HepG2 (cell line): ENCODE results near the gene OSBPL1A. TPM values are rescaled to one million over a fixed set of nuclear protein-coding genes. Genes with fewer than 3 reads are reported as not detected.

Source experiments
- ATAC-seq: fragments of 200-7000 bp; cut with Tn5 transposase; 3 replicates; pipeline ENCODE4 v1.9.1; 2020; ENCODE audit warnings: mild to moderate bottlenecking, moderate library complexity
- BruUV-seq: library from RNA; stranded (reverse); fragments of 400-500 nt; replicated peaks from 2 replicates; lab custom pipeline; 2021; lab: Mats Ljungman, UMichigan
- CTCF ChIA-PET: fragments of 300-600 bp; formaldehyde crosslinking; extraction: SDS; loops from one replicate; lab custom pipeline; 2021; ENCODE audit warnings: low total read pairs, inconsistent platforms, low intra/inter-chr PET ratio; lab: Yijun Ruan, JAX
- POLR2A ChIA-PET: fragments of 350-600 bp; sonication (Branson Sonifier 250); formaldehyde crosslinking; loops from one replicate; lab custom pipeline; 2020; ENCODE audit warnings: antibody characterized with exemption, inconsistent platforms; lab: Yijun Ruan, JAX
- DNase-seq: peaks from one replicate; pipeline ENCODE4 v3.0.0-alpha.2; 2015; ENCODE audit warnings: low spot score
- FAIRE-seq: peaks from 3 replicates; lab custom pipeline; 2011; peaks lifted over from hg19 to GRCh38; lab: Jason Lieb, UNC
- H2AFZ ChIP-seq: one replicate; pipeline ENCODE4 v1.6.1; 2011; ENCODE audit warnings: low read length, inconsistent platforms
- H3K27ac ChIP-seq: fragments of 300-600 bp; 3 replicates; pipeline ENCODE4 v1.8.0; 2011; ENCODE audit warnings: mixed run types, mild to moderate bottlenecking, mixed read lengths, low read length, inconsistent platforms; ENCODE audit not compliant: insufficient read depth; ENCODE audit errors: extremely low read length
- H3K27me3 ChIP-seq, 2 experiments: fragments of 200-600 bp in 1 of 2; 2 replicates in 1 of 2; 3 replicates in 1 of 2; pipeline versions ENCODE4 v1.6.0 to v1.8.0; 2011; ENCODE audit warnings: low read length in 2 of 2, mild to moderate bottlenecking in 2 of 2, moderate library complexity in 2 of 2, inconsistent platforms in 1 of 2; ENCODE audit not compliant: insufficient read depth in 2 of 2, control insufficient read depth in 1 of 2
- H3K36me3 ChIP-seq, 2 experiments: fragments of 200-600 bp in 1 of 2; replicated peaks in 1 of 2; 2 replicates in 1 of 2; 3 replicates in 1 of 2; pipeline versions ENCODE4 v1.5.1 to v1.8.0; 2011; ENCODE audit warnings: low read length in 2 of 2, inconsistent platforms in 1 of 2; ENCODE audit not compliant: insufficient read depth in 2 of 2, control insufficient read depth in 1 of 2
- H3K4me1 ChIP-seq: 2 replicates; pipeline ENCODE4 v1.5.1; 2012; ENCODE audit warnings: low read length, inconsistent platforms; ENCODE audit not compliant: insufficient read depth
- H3K4me2 ChIP-seq: 2 replicates; pipeline ENCODE4 v1.6.0; 2011; ENCODE audit warnings: low read depth, low read length, inconsistent platforms
- H3K4me3 ChIP-seq, 3 experiments: fragments of 200-600 bp in 1 of 3; sonication (generic), shearing (Covaris generic) in 1 of 3; replicated peaks in 1 of 3; 2 replicates each; pipeline ENCODE4 v1.5.1; 2011 to 2016; ENCODE audit warnings: low read length in 3 of 3, inconsistent platforms in 2 of 3, low read depth in 2 of 3, mild to moderate bottlenecking in 2 of 3, control low read depth in 1 of 3, mixed read lengths in 1 of 3; ENCODE audit not compliant: insufficient read depth in 1 of 3
- H3K79me2 ChIP-seq: one replicate; pipeline ENCODE4 v1.6.1; 2011; ENCODE audit warnings: low read length, inconsistent platforms; ENCODE audit not compliant: insufficient read depth
- H3K9ac ChIP-seq: 2 replicates; pipeline ENCODE4 v1.6.0; 2011; ENCODE audit warnings: mild to moderate bottlenecking, low read depth, low read length, inconsistent platforms; ENCODE audit not compliant: insufficient read depth
- H3K9me3 ChIP-seq: 2 replicates; pipeline ENCODE4 v1.5.1; 2012; ENCODE audit warnings: mild to moderate bottlenecking, low read length
- H4K20me1 ChIP-seq: 2 replicates; pipeline ENCODE4 v1.6.0; 2011; ENCODE audit warnings: inconsistent platforms, mild to moderate bottlenecking, low read length, moderate library complexity; ENCODE audit not compliant: insufficient read depth
- AHR ChIP-seq: IDR thresholded peaks from 2 replicates; pipeline ENCODE4 v1.6.1; 2018; ENCODE audit warnings: missing genetic modification reagents, missing compliant biosample characterization
- CBX5 ChIP-seq: sonication (generic); formaldehyde crosslinking; IDR thresholded peaks from 2 replicates; pipeline ENCODE4 v1.4.0; 2020; ENCODE audit warnings: missing genetic modification reagents, borderline replicate concordance
- DNMT1 ChIP-seq: sonication (generic); formaldehyde crosslinking; IDR thresholded peaks from 2 replicates; pipeline ENCODE4 v1.5.1; 2020; ENCODE audit warnings: mild to moderate bottlenecking, missing genetic modification reagents
- FOXA3 ChIP-seq: IDR thresholded peaks from 2 replicates; pipeline ENCODE4 v1.6.1; 2016; ENCODE audit warnings: missing genetic modification reagents, missing compliant biosample characterization
- KLF11 ChIP-seq: IDR thresholded peaks from 2 replicates; pipeline ENCODE4 v1.6.1; 2016; ENCODE audit warnings: missing compliant biosample characterization
- MXD4 ChIP-seq: IDR thresholded peaks from 2 replicates; pipeline ENCODE4 v1.6.1; 2016; ENCODE audit warnings: mild to moderate bottlenecking, missing biosample characterization, missing genetic modification reagents
- NFE2L1 ChIP-seq: sonication (generic); formaldehyde crosslinking; IDR thresholded peaks from 2 replicates; pipeline ENCODE4 v1.4.0; 2020; ENCODE audit warnings: missing genetic modification reagents, mild to moderate bottlenecking, borderline replicate concordance
- RNF2 ChIP-seq: fragments of 450-650 bp; conservative IDR thresholded peaks from 2 replicates; pipeline ENCODE4 v1.6.1; 2016; ENCODE audit warnings: low read depth
- ZIK1 ChIP-seq: sonication (generic); formaldehyde crosslinking; IDR thresholded peaks from 2 replicates; pipeline ENCODE4 v1.5.0; 2020; ENCODE audit warnings: mild to moderate bottlenecking, low read depth, missing genetic modification reagents, borderline replicate concordance
- ZNF138 ChIP-seq: sonication (generic); formaldehyde crosslinking; IDR thresholded peaks from 2 replicates; pipeline ENCODE4 v1.5.0; 2020; ENCODE audit warnings: mild to moderate bottlenecking, low read depth, missing genetic modification reagents
- ZNF660 ChIP-seq: sonication (generic); formaldehyde crosslinking; IDR thresholded peaks from 2 replicates; pipeline ENCODE4 v1.5.1; 2020; ENCODE audit warnings: mild to moderate bottlenecking, low read depth, missing genetic modification reagents, borderline replicate concordance
- ZNF761 ChIP-seq: sonication (generic); formaldehyde crosslinking; conservative IDR thresholded peaks from 2 replicates; pipeline ENCODE4 v1.4.0; 2020; ENCODE audit warnings: mild to moderate bottlenecking, missing genetic modification reagents
- WGBS: methylation state at CpG from one replicate; pipeline ENCODE4 v1.1.6; 2017; ENCODE audit warnings: low lambda C conversion rate; 5-methylcytosine and 5-hydroxymethylcytosine counted together
- in situ Hi-C: cut with HindIII; loops from 2 replicates; pipeline ENCODE4 v1.10.0; 2017; ENCODE audit warnings: low pct_unique_long_range_greater_than_20kb; ENCODE audit not compliant: extremely low pct_ligation_motif_present
- intact Hi-C: fragments of 100-400 bp; cut with micrococcal nuclease; formaldehyde crosslinking; loops from one replicate; pipeline ENCODE4 v1.10.0; 2022; ENCODE audit not compliant: unreplicated experiment
- polyA plus RNA-seq, 8 experiments: library from polyadenylated mRNA; depleted of rRNA in 3 of 8; stranded (reverse) in 7 of 8; unstranded in 1 of 8; fragments of >200 nt; fragmentation: Illumina TruSeq in 4 of 8; extraction: Trizol in 4 of 8; gene quantifications; 2 replicates each; pipeline versions ENCODE4 v1.2.1 to v1.2.3, GENCODE V29; 2011 to 2016; ENCODE audit warnings: low read depth in 4 of 8, missing spikeins in 1 of 8, mixed read lengths in 1 of 8; ENCODE audit not compliant: insufficient read depth in 1 of 8
- total RNA-seq, 5 experiments: library from RNA; depleted of rRNA; stranded (reverse); fragments of >200 nt; fragmentation: Illumina TruSeq; extraction: Trizol; gene quantifications; 2 replicates each; pipeline ENCODE4 v1.2.3, GENCODE V29; 2016; ENCODE audit warnings: low read depth in 1 of 5
- TF ChIP-seq, protein P1 (sequence below): sonication (generic); formaldehyde crosslinking; IDR thresholded peaks from 2 replicates; pipeline ENCODE4 v1.9.0; 2021; ENCODE audit warnings: missing genetic modification reagents, mild to moderate bottlenecking, borderline replicate concordance
- TF ChIP-seq, protein P2 (sequence below): sonication (generic); formaldehyde crosslinking; IDR thresholded peaks from 2 replicates; pipeline ENCODE4 v1.5.1; 2020; ENCODE audit warnings: mild to moderate bottlenecking, moderate library complexity, missing genetic modification reagents
- TF ChIP-seq, protein P3 (sequence below): fragments of 450-650 bp; IDR thresholded peaks from 2 replicates; pipeline ENCODE4 v1.6.1; 2017
- TF ChIP-seq, protein P4 (sequence below): IDR thresholded peaks from 2 replicates; pipeline ENCODE4 v1.6.1; 2016; ENCODE audit warnings: low read depth, control low read depth
- TF ChIP-seq, protein P5 (sequence below): conservative IDR thresholded peaks from 2 replicates; pipeline ENCODE4 v1.6.1; 2018; ENCODE audit warnings: missing genetic modification reagents

Gene OSBPL1A
- total and polyA plus RNA-seq, 2 of the 13 experiments (the other 11 are each of a cell fraction or from before 2014, with no cell fraction given) = 0.02 TPM; not detected in 1

DNA sequence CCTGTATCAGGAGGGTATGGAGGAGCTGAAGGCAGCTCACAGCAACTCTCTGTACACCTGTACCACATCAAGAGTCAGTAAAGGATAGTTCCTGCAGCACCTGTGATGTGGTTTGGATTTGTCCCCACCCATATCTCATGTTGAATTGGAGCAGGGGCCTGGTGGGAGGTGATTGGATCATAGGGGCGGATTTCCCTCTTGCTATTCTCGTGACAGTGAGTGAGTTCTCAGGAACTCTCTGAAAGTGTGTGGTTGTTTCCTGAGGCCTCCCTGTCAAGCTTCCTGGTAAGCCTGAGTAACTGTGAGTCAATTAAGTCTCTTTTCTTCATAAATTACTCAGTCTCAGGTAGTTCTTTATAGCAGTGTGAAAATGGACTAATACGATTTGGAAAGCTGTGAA is 28.9 kb downstream of the OSBPL1A start:
- DNase-seq = no peak
- no peak overlapping the region for H2AFZ ChIP-seq
- no peak for FAIRE-seq
- in situ Hi-C loops (loop anchor here (10.0 to 25.0 kb wide), 2 partner anchors 116 to 369 kb away; no protein-coding TSS in a partner anchor), intact Hi-C loops (no loop called here)
- ChIA-PET POLR2A (no interaction called here), CTCF (no interaction called here)
- no peak overlapping the region for H3K27ac ChIP-seq
- H3K9me3 ChIP-seq = no peaks in the 10 kb centered on the region
- H3K79me2 ChIP-seq = no peaks in the 10 kb centered on the region
- TF ChIP-seq KLF11 (CRISPR knock-in tag) (no peak), ZIK1 (no peak), MXD4 (CRISPR knock-in tag) (no peak), ZNF138 (CRISPR knock-in tag) (no peak), DNMT1 (no peak), AHR (CRISPR knock-in tag) (no peak), CBX5 (CRISPR knock-in tag) (no peak), ZNF761 (CRISPR knock-in tag) (no peak), ZNF660 (CRISPR knock-in tag) (no peak), RNF2 (no peak), NFE2L1 (CRISPR knock-in tag) (no peak), FOXA3 (no peak)
- TF ChIP-seq, protein P1, sequence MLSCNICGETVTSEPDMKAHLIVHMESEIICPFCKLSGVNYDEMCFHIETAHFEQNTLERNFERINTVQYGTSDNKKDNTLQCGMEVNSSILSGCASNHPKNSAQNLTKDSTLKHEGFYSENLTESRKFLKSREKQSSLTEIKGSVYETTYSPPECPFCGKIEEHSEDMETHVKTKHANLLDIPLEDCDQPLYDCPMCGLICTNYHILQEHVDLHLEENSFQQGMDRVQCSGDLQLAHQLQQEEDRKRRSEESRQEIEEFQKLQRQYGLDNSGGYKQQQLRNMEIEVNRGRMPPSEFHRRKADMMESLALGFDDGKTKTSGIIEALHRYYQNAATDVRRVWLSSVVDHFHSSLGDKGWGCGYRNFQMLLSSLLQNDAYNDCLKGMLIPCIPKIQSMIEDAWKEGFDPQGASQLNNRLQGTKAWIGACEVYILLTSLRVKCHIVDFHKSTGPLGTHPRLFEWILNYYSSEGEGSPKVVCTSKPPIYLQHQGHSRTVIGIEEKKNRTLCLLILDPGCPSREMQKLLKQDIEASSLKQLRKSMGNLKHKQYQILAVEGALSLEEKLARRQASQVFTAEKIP (CRISPR knock-in tag) = no peak
- TF ChIP-seq, protein P2, sequence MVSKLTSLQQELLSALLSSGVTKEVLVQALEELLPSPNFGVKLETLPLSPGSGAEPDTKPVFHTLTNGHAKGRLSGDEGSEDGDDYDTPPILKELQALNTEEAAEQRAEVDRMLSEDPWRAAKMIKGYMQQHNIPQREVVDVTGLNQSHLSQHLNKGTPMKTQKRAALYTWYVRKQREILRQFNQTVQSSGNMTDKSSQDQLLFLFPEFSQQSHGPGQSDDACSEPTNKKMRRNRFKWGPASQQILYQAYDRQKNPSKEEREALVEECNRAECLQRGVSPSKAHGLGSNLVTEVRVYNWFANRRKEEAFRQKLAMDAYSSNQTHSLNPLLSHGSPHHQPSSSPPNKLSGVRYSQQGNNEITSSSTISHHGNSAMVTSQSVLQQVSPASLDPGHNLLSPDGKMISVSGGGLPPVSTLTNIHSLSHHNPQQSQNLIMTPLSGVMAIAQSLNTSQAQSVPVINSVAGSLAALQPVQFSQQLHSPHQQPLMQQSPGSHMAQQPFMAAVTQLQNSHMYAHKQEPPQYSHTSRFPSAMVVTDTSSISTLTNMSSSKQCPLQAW (CRISPR knock-in tag) = no peak
- TF ChIP-seq, protein P3, sequence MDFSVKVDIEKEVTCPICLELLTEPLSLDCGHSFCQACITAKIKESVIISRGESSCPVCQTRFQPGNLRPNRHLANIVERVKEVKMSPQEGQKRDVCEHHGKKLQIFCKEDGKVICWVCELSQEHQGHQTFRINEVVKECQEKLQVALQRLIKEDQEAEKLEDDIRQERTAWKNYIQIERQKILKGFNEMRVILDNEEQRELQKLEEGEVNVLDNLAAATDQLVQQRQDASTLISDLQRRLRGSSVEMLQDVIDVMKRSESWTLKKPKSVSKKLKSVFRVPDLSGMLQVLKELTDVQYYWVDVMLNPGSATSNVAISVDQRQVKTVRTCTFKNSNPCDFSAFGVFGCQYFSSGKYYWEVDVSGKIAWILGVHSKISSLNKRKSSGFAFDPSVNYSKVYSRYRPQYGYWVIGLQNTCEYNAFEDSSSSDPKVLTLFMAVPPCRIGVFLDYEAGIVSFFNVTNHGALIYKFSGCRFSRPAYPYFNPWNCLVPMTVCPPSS = no peak
- TF ChIP-seq, protein P4, sequence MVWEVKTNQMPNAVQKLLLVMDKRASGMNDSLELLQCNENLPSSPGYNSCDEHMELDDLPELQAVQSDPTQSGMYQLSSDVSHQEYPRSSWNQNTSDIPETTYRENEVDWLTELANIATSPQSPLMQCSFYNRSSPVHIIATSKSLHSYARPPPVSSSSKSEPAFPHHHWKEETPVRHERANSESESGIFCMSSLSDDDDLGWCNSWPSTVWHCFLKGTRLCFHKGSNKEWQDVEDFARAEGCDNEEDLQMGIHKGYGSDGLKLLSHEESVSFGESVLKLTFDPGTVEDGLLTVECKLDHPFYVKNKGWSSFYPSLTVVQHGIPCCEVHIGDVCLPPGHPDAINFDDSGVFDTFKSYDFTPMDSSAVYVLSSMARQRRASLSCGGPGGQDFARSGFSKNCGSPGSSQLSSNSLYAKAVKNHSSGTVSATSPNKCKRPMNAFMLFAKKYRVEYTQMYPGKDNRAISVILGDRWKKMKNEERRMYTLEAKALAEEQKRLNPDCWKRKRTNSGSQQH = no peak
- TF ChIP-seq, protein P5, sequence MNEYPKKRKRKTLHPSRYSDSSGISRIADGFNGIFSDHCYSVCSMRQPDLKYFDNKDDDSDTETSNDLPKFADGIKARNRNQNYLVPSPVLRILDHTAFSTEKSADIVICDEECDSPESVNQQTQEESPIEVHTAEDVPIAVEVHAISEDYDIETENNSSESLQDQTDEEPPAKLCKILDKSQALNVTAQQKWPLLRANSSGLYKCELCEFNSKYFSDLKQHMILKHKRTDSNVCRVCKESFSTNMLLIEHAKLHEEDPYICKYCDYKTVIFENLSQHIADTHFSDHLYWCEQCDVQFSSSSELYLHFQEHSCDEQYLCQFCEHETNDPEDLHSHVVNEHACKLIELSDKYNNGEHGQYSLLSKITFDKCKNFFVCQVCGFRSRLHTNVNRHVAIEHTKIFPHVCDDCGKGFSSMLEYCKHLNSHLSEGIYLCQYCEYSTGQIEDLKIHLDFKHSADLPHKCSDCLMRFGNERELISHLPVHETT (CRISPR knock-in tag) = no peak
- no peaks in the 10 kb centered on the region for H3K36me3 ChIP-seq
- WGBS = 41% methylated on average over 3 of the region's 3 CpGs
- no peak overlapping the region for H3K4me2 ChIP-seq
- no peak for ATAC-seq
- no TSS peak for BruUV-seq
- H3K9ac ChIP-seq = no peak overlapping the region
- H4K20me1 ChIP-seq = no peaks in the 10 kb centered on the region
- no peaks in the 10 kb centered on the region for H3K4me1 ChIP-seq
- no peak overlapping the region for H3K4me3 ChIP-seq
- H3K27me3 ChIP-seq = 0 out of 5 replicates have a peak, but pooled peaks cover 0 to 4% of the 10 kb centered on the region in 2 experiments
